Activated CD4-positive, alpha-beta T cell treated with anti-CD3 and anti-CD28 coated beads, Interleukin-2, Interleukin-6, amounts not matched to agents 100 ng/mL and 50 ng/mL, durations not matched to agents 16 hours and 8 hours (primary cell): ENCODE results near the gene RAB27A.
A peak's percentile ranks its signal among the peaks of the same experiment; 100 is the strongest.
"Not testable (repeated sequence)": the region's sequence is repeated elsewhere in the genome, so short reads cannot be mapped to it uniquely, and the experiment has no call there.

Source experiments
- DNase-seq: peaks from one replicate; pipeline ENCODE4 v3.0.0-alpha.2; 2020

Gene RAB27A

GRCh38 chr15:55281517-55282228 lies 7.9 kb downstream of the RAB27A start:
- no peak for DNase-seq

- peak; percentile 65 for DNase-seq
Measured at GRCh38 chr15:55280589-55280988, 9.0 kb downstream of the RAB27A start.

- DNase-seq: peak; percentile 90
Measured at GRCh38 chr15:55279746-55280351, 9.8 kb downstream of the RAB27A start.

GRCh38 chr15:55279100-55279745 lies 10.4 kb downstream of the RAB27A start:
- DNase-seq: no peak

- DNase-seq: no peak
Measured at GRCh38 chr15:55277715-55278114, 11.9 kb downstream of the RAB27A start.

GRCh38 chr15:55277116-55277564 lies 12.5 kb downstream of the RAB27A start:
- peak; percentile 91 for DNase-seq

GRCh38 chr15:55276324-55276723 lies 13.3 kb downstream of the RAB27A start:
- DNase-seq: no peak

- no peak for DNase-seq
Measured at GRCh38 chr15:55270291-55270690, 19.3 kb downstream of the RAB27A start.

- no peak for DNase-seq
Measured at GRCh38 chr15:55268176-55268695, 21.4 kb downstream of the RAB27A start.

GRCh38 chr15:55267401-55268175 lies 22.0 kb downstream of the RAB27A start:
- peak; percentile 84 for DNase-seq

GRCh38 chr15:55266547-55266946 lies 23.1 kb downstream of the RAB27A start:
- no peak for DNase-seq

- no peak for DNase-seq
Measured at GRCh38 chr15:55260562-55261131, 29.0 kb downstream of the RAB27A start.

- DNase-seq: no peak
Measured at GRCh38 chr15:55257938-55258337, 31.7 kb downstream of the RAB27A start.

- DNase-seq: no peak
Measured at GRCh38 chr15:55257012-55257670, 32.5 kb downstream of the RAB27A start.

GRCh38 chr15:55256281-55257011 lies 33.2 kb downstream of the RAB27A start:
- DNase-seq: peak; percentile 42

GRCh38 chr15:55255714-55256113 lies 33.9 kb downstream of the RAB27A start:
- no peak for DNase-seq

GRCh38 chr15:55254916-55255679 lies 34.5 kb downstream of the RAB27A start:
- DNase-seq: no peak

- DNase-seq: no peak
Measured at GRCh38 chr15:55253580-55253979, 36.0 kb downstream of the RAB27A start.

- not testable (repeated sequence) for DNase-seq
Measured at GRCh38 chr15:55252201-55252600, 37.4 kb downstream of the RAB27A start.

GRCh38 chr15:55250941-55251340 lies 38.7 kb downstream of the RAB27A start:
- DNase-seq: no peak

- no peak for DNase-seq
Measured at GRCh38 chr15:55250392-55250791, 39.2 kb downstream of the RAB27A start.
